Adrenal gland (tissue), 5 donors: ENCODE data around the gene SEMA4B.

Source experiments
- POLR2A ChIP-seq, 2 donors: fragments of 450-650 bp; IDR thresholded peaks; one replicate each; pipeline ENCODE4 v1.6.1; 2017; ENCODE audit warnings: antibody characterized with exemption in 2 of 2, mild to moderate bottlenecking in 2 of 2, moderate library complexity in 1 of 2
- TF ChIP-seq, protein P1 (sequence below), 6 experiments: fragments of 450-650 bp in 4 of 6; fragments of 200-600 bp in 2 of 6; sonication (generic) in 1 of 6; IDR thresholded peaks; 1 replicate in 5 of 6; 2 replicates in 1 of 6; pipeline versions ENCODE4 v1.5.1 to v1.8.0; 2016 to 2021; ENCODE audit warnings: antibody characterized with exemption in 6 of 6, mild to moderate bottlenecking in 2 of 6, moderate library complexity in 1 of 6
- donor health status: DM: no; HTN: no; CAD: no.

- TF ChIP-seq, protein P1, sequence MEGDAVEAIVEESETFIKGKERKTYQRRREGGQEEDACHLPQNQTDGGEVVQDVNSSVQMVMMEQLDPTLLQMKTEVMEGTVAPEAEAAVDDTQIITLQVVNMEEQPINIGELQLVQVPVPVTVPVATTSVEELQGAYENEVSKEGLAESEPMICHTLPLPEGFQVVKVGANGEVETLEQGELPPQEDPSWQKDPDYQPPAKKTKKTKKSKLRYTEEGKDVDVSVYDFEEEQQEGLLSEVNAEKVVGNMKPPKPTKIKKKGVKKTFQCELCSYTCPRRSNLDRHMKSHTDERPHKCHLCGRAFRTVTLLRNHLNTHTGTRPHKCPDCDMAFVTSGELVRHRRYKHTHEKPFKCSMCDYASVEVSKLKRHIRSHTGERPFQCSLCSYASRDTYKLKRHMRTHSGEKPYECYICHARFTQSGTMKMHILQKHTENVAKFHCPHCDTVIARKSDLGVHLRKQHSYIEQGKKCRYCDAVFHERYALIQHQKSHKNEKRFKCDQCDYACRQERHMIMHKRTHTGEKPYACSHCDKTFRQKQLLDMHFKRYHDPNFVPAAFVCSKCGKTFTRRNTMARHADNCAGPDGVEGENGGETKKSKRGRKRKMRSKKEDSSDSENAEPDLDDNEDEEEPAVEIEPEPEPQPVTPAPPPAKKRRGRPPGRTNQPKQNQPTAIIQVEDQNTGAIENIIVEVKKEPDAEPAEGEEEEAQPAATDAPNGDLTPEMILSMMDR (IDR thresholded peaks at IDR 0.05): no peak
- TF ChIP-seq POLR2A (IDR thresholded peaks at IDR 0.05): no peak
These were observed 2.3 kb downstream of the SEMA4B start for GRCh38 chr15:90203473-90203872.
